GM19043 (cell line): ENCODE data around the gene TMEM121.
A peak's percentile ranks its signal among the peaks of the same experiment; 100 is the strongest.
"Not testable (repeated sequence)": the region's sequence is repeated elsewhere in the genome, so short reads cannot be mapped to it uniquely, and the experiment has no call there.

ENCODE experiments used
- ATAC-seq: cut with Tn5 transposase; IDR thresholded peaks from one replicate; pipeline ENCODE4 v1.9.1; 2021; ENCODE audit warnings: low read depth; ENCODE audit not compliant: unreplicated experiment

The TMEM121 gene

DNA sequence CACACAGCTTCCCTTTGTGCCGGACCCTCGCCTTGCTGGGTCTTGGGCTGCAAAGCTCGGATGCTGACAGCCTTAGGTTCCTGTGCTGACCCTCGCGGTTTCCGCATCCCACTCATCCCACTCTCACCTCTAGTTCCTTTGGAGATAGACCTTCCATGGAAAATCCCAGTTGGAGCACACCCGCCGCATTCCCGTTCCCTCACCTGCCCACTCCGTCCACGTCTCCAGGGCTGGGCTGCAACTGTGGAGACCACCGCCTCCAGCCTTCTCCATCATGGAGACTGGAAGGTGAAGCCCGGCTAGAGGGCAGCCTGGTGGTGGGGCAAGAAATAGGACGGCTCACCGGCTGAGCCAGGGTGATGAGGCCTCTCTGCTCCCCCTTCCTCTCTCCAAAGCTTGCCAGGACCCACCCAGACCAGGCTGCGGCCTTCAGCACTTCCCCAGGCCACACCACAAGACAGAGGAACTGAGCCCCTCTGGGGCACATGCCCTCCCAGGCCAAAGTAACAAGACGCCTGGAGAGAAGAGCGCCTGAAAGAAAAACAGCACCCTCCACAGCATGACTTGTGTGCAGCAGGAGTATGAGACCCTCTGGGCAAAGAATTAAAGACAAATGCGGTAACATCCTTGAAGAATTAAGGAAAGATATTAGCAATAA is 15.0 kb downstream of the TMEM121 start:
- ATAC-seq, result no peak

DNA sequence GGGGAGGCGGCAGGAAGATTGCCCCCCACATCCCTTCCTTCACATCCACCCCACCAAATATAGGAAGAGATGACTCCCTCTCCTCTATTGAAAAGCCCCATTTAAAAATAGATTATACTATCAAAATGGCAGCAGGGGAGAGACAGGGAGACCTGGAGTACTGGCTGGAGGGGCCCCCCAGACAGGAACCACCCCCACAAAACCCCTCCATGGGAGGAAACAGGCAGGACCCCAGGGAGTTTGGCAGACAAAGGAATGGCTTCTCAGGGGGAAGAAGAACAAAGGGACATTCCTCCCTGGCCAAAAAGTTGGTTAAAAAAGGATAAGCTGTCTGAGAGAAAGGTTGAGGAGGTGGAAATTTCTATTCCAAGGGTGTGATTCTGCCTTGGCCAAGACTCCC is 19.3 kb downstream of the TMEM121 start:
- not testable (repeated sequence) for ATAC-seq

DNA sequence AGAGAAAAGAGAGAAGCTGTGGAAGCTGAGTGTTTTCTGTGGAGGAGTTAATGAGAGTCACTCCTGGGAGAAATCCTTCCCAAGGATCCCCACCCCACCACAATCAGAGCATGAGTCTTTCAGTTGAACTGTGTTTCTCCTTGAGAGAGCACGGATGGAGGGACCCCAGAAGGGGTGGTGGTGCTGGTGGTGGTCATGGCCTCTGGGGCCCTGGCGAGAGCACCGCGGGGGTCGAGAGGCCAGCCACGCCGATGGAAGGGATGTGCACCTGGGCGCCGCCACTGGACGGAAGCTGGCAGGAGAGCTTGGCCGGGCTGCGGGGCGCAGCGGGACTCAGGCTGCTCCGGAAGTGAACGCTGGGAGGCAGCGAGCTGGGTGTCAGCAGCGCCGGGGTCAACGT is 20.0 kb downstream of the TMEM121 start:
- not testable (repeated sequence) for ATAC-seq

DNA sequence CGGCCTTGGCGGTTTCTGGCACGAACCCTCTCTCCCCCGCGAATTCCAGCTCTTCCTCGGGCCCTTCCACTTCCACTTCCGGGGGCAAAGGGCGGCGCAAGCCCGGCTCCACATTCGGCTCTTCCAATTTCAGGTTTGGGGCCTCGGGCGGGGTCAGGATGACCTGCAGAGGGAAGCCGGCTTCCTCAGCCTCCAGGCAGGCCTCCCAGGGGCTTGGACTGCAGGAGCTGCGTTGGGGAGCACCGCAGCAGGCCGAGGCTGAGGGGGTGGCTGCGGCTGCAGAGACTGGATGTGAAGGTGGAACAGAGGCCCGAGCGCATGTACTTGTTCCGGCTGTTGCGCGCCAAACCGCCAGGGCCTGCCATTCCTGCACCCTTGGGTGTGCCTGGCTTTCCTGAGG is 20.7 kb downstream of the TMEM121 start:
- not testable (repeated sequence) for ATAC-seq

DNA sequence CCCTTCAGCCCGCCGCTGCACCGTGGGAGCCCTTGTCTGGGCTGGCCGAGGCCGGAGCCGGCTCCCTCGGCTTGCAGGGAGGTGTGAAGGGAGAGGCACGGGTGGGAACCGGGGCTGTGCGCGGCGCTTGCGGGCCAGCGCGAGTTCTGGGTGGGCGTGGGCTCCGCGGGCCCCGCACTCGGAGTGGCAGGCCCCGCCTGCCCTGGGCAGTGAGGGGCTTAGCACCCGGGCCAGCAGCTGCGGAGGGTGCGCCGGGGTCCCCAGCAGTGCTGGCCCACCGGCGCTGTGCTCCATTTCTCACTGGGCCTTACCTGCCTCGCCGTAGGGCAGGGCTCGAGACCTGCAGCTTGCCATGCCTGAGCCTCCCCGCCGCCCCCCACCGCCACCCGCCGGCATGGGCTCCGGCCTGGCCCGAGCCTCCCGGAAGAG is 21.4 kb downstream of the TMEM121 start:
- ATAC-seq, result no peak

DNA sequence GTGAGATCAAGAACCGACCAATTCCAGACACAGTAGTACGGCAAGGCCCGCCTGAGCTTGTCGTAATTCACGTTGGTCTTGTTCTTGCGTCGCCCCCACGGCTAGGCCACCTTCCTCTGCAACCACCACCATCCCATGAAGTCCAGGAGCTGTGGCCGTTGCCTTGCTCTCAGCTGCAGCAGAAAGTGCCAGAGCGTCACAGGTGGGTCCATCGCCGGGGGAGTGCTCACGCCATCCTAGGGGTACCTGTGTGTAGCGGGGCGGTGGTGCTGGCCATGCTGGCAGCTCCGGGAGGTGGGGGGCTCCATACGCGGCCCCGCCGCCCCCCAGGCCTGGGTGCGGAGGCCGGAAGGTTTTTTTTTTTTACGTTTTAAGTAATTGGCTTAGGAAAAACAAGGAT is 23.1 kb downstream of the TMEM121 start:
- no peak for ATAC-seq

DNA sequence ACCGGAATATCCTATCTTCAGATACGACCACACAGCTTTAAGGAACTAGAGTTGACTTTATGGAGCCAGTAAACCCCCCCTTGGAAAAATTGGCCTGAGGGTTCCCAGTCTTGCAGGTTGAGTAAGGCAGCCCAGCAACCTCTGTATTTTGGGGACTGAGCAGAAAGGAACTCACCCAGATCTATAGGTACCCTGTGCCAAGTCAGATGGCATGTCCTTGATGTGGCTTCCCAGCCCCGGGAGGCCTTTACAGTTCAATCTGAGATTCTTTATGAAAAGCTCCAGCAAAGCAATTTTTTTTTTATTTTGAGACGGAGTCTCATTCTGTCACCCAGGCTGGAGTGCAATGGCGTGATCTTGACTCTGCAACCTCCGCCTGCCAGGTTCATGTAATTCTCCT is 27.6 kb downstream of the TMEM121 start:
- ATAC-seq, result no peak

DNA sequence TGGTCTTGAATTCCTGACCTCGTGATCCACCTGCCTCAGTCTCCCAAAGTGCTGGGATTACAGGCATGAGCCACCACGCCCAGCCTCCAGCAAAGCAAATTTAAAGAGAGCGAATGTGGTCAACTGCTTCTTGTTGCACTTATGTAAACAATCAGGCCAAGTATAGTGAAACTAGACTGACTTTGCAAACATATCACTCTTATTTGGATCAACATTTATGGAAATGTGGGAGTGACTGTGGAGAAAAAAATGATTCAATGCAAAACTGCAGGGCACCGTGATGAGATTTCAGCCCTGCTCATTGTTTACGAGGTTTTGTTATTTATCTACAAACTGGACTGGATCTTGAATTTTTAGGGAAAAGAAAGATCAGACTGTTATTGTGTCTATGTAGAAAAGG is 28.1 kb downstream of the TMEM121 start:
- no peak for ATAC-seq

DNA sequence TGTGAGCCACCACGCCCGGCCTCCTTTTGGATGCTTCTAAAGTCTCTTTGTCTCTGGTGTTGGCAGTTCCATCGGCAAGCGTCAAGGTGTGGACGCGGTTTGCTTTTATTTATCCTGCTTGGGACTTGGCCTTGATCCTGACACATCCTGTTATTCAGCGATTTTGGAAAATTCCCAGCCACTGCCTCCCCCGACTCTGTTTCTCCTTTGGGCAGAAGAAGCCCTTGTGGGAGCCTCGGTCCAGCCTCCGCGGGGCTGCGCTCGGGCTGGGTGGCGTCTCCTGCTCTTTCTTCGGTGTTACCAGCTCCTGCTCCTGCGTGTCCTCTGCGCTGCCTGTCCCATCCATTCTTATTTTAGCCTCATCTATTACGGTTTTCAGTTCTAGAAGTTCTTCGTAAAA is 31.3 kb downstream of the TMEM121 start:
- not testable (repeated sequence) for ATAC-seq

DNA sequence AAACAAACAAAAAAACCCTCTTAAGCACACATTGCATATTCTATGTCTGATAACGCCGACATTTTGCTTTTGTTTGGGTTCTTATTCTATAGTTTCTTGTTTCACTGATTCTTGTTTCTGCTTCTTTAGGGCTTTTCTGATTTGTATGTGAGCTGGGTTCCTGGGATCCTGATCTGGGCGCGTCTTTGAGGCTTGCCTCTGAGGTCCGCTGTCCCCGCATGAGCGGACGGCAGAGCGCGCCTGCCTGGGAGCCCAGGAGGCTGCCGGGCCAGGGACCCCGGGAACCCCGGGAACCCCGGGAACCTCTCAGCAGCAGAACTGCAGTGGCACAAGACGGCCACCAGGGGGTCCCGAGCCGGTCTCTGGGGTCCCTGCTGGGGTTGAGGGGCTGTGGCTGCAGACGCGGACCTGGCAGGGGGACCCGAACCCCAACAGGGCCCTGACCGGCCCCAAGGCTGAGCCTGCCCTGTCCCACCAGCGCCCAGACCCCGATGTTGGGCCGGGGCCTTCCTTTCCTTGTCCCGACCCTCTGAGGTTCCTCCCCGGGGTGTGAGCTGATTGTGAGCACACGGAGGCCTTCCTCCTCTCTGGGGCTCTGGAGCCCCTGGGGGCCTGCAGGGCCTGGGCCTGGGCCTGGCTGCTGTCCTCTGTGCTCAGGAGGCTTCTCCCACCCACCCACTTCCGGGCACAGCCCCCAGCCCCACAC is 32.2 kb downstream of the TMEM121 start:
- not testable (repeated sequence) for ATAC-seq

DNA sequence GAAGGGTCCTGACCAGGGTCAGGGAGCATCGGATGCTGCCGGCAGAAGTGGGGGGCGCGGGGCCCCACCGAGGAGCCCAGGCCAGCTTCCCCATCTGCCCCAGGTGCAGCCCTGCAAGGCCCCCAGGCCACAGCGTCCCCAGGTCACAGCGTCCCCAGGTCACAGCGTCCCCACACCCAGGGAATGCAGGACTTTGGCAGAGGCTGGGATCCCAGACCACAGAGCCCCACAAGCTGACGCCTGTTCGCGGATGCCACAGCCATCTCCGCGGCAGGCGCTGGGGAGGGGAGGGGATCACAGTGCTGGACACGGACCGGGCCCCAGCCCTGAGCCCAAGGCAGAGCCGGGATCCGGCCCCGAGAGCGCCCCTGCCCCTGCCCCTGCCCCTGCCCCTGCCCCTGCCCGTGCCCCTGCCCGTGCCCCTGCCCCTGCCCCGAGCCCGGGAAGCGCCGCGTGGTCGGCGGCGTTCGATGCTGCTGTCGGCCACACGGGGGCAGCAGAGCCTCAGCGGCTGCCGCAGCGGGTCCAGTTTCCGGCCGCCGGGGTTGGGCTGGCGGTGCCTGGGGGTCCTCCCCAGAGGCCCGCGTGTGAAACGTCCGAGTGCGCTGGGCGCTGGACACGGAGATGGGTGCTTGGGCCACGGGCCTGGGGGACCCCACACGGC is 33.1 kb downstream of the TMEM121 start:
- ATAC-seq, result peak; percentile 40

DNA sequence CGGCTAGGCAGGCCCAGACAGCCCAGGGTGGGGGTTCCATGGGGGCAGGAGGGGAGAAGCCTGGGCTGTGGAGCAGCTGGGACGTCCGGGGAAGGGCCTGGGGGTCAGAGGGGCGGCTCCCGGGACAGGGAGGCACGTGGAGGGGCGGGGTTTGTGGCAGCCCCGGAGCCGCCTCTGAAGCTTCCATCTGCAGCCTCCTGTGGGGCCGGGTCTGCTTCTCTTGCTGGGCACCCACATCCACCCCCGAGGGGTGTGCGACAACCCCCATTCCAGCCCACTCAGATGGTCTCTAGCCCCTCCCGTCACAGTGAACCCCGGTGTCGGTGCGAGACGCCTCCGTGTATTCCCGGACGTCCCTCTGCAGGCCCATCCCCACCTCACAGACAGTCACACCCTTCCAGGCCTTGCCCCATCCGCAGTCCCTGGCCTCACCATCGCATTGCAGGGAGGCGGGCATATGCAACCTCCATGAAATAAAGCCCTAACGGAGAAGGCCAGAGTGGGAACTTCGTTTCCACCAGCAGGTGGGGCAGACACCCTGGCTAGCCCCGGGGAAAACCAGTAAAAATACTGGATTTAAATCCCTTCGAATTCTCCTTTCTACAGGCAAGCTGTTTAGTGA is 33.8 kb downstream of the TMEM121 start:
- peak; percentile 58 for ATAC-seq

DNA sequence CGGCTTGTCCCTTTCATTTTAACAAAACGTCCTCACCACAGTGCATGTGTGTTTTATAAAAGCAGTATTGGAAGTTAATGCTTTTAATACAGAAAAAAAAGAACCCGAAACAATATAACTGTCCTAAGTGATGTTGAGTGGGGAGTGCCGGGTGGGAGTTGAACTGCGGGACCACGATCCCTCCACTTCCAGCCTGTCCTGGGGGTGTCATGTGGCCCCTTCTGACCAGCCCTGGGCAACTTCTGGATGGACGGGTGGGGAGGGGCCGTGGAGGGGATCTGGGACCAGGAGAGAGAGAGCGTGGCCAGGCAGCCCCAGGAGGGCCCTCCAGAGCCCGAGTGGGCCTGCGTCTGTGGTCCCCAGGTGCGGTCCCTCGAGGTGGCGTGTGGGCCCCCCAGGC is 35.0 kb downstream of the TMEM121 start:
- ATAC-seq, result not testable (repeated sequence)

DNA sequence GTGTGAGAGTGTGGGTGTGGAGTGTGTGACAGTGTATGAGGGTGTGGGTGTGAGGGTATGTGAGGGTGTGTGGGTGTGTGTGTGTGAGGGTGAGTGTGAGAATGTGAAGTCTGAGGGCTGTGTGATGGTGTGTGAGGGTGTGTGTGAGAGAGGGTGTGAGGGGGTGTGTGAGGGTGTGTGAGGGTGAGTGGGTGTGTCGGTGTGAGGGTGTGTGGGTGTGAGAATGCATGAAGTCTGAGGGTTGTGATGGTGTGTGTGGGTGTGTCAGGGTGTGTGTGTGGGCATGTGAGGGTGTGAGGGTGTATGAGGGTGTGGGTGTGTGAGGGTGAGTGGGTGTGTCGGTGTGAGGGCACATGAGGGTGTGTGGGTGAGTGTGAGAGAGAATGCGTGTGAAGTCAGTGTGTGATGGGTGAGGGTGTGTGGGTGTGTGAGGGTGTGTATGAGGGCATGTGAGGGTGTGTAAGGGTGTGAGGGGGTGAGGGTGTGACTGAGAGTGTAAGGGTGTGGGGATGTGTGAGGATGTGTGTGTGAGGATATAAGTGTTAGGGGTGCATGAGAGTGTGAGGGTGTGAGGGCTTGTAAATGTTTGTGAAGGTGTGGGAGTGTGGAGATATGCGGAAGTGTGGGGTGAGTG is 36.4 kb downstream of the TMEM121 start:
- no peak for ATAC-seq

DNA sequence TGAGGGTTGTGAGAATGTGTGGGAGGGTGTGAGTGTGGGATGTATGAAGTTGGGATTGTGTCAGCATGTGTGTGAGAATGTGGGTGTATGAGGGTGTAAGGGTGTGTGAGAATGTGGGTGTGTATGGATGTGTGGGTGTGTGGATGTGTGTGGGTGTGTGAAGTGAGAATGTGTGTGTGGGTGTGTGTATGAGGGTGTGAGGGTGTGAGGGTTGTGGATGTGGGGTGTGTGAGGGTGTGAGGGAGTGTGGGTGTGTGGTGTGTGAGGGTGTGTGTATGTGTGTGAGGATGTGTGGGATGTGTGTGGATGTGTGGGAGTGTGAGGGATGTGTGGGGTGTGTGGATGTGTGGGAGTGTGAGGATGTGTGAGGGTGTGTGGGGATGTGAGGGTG is 37.0 kb downstream of the TMEM121 start:
- ATAC-seq, result no peak

DNA sequence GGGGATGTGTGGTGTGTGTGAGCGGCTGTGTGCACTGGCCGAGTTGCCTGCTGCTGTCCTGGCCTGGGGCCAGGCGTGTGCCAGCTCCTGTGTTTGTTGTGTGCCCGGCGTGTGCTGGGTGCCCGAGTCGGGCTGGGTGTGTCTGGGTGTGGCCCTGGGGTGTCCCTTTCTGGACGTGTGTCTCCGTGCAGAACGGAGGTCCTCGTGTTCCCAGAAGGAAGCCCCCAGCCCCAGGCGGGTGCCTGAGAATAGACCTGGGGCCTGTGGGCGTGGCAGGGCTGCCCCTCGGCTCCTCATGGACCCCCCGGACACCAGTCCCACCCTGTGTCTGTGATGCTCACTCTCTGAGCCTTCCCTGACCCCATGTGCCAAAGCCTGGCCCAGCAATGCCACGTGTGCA is 38.2 kb downstream of the TMEM121 start:
- not testable (repeated sequence) for ATAC-seq

DNA sequence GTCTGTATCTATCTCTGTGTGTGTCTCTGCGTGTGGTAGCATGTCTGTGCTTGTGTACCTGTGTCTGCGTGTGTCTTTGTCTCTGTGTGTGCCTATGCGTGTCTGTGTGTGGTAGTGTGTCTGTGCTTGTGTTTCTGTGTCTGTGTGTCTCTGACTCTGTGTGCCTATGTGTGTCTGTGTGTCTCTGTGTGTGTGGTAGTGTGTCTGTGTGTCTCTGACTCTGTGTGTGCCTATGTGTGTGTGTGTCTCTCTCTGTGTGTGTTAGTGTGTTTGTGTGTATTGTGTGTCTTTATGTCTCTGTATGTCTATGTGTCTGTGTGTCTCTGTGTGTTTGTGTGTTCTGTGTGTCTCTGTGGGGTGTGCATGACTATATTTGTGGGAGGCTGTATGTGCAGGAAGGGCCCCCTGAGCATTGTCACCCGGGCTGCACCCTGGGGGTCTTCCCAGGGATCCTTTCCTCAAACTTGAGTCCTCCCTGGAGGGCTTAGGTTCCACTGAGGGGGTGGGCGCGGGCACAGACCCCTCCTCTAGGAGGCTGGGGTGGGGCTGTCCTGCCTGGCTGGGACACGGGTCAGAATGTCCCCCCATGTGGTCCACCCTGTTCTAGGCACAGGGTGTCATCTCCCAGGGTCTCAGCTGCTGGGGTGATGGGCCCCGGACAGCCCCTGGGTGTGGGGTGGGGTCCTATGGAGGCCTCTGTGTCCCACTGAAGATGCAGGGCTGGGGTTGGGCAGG is 39.0 kb downstream of the TMEM121 start:
- ATAC-seq, result not testable (repeated sequence)

DNA sequence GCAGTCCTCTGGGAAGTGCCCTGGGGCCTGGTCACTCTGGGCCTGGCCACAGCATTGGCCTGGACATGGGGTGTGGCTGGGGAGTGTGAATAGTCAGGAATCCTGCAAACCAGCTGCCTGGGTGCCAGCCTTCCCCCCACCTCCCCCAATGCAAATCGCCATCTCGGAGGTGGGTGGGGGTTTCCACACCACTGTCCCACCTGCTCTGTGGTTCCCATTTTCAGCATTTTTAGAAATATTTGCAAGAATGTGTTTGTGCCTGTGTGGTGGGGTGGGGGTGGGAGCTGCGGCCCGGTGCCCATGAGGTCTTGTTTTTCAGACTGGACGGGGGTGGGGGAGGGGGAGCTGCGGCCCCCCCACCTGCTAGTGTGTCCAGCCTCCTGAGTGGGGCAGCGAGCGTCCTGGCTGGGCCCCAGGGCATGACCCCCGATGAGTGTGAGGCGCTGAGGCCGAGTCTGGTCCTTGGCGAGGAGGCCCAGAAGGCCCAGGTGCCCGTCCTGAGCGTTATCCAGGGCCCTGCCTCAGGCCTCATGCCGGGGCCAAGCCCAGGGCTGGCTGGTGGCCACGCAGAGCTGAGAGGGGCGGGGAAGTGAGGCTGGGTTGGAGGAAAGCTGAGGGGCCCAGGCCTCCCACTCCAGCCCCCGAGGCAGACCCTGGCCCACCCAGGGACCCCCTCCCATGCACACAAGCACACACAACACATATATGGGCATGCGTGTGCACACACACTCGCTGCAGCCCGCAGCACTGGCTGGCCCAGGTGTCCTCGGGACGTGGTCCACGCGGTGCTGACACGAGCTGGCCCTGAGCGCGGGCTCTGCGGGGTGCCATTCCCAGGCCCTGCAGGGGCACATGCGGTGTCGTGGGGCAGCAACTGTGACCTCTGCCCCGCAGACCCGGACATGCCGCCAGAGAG is 40.1 kb downstream of the TMEM121 start:
- ATAC-seq, result not testable (repeated sequence)
